ENCODE measurements around the gene SYCP3.

GRCh38 chr12:101743724-101744472 lies 4.6 kb upstream of the SYCP3 start:
- TF ChIP-seq CTCF (IDR thresholded peaks at IDR 0.05) (no peak), EZH2phosphoT487 (IDR thresholded peaks at IDR 0.05) (no peak)
